GM21825 (cell line): ENCODE data around the gene OLA1.

Experiments
- ATAC-seq: cut with Tn5 transposase; IDR thresholded peaks from one replicate; pipeline ENCODE4 v1.9.1; 2021; ENCODE audit warnings: mild to moderate bottlenecking, moderate library complexity; ENCODE audit not compliant: unreplicated experiment

The OLA1 gene

DNA sequence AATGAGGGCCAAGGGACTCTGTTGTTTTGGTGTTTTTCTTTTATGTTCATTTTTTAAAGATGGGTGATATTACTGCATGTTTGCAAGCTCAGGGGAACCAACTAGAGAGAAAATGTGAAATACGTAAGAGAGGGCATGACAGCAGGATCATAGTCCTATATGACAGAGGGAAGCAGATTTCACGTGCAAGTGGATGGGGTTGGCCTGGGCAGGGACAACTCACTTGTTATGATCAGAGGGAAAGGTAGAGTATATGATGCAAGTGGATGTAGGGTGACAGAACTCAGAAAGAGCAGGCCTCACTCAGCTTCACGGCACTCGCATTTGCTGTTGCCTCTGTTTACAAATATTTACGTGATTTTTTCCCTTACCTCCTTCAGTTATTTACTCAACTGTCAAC is 67.0 kb downstream of the OLA1 start:
- no peak for ATAC-seq

DNA sequence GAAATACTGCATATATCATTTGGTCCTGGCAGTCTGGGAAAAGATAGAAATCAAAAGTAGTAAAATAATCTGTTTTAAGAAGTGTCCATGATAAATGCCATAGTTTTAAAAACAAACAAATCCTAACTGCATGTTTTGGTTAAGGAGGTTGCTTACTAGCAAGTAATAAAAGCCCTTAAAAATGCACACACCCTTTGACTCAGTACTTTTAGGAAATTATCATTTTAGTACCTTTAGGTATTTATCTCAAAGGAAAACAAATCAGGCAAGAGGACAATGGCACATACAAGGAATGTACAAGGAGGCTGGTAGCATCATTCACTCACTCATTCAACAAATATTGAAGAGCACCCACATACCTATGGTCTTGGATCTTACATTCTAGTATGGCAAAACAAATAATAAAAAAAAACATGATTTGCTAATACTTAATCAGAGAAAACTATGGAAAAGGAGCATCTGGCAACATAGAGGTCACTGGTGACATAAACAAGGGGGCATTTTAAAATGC is 67.6 kb downstream of the OLA1 start:
- ATAC-seq, result no peak

DNA sequence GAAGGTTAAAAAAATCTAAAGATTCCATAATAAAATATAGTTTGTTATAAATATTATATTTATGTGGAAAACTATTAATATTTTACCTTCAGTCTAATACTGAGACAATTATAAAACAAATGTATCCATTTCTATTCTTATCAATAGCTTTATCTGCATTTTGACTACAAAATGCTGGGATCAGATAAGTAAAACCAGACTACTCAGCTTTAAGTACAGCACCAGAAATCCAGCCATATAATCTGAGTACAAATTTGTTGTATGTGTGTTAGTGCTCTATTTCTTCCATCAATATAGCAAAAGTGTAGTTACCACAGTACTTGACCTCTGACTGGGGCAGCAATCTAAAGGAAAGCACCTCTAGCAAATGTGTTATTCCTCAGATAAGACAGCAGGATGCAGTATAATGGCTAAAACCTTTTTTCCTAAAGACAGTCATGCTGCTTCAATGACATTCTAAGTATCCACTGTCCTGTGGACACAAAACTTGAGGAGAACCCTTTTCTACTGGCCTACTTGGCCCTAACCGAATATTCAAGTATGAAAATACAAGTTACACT is 68.1 kb downstream of the OLA1 start:
- ATAC-seq, result no peak

GRCh38 chr2:174177316-174177890 is 70.9 kb downstream of the OLA1 start:
- no peak for ATAC-seq

GRCh38 chr2:174176898-174177297 is 71.4 kb downstream of the OLA1 start:
- ATAC-seq, result no peak

GRCh38 chr2:174174741-174175140 is 73.6 kb downstream of the OLA1 start:
- ATAC-seq, result no peak

DNA sequence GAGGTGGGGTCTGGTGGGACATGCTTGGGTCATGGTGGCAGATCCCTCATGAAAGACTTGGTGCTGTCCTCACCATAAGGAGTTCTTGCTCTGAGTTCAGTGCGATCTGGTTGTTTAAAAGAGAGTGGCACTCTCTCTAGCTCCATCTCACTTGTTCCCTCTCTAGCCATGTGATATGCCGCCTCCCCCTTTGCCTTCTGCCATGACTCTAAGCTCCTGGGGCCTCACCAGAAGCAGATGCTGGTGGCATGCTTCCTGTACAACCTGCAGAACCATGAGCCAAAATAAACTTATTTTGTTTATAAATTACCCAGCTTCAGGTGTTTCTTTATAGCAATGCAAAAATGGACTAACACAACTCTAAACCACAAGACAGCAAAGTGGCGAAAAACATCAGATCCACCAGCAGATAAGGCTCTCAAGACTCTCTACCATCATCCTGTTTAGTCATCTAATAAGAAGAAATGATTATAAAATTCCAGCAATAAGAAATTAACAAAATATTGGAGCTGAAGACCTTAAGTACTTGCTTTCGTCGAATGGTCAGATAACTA is 75.5 kb downstream of the OLA1 start:
- ATAC-seq, result no peak

- ATAC-seq, result no peak
Measured at GRCh38 chr2:174171686-174172445, 76.5 kb downstream of the OLA1 start.

DNA sequence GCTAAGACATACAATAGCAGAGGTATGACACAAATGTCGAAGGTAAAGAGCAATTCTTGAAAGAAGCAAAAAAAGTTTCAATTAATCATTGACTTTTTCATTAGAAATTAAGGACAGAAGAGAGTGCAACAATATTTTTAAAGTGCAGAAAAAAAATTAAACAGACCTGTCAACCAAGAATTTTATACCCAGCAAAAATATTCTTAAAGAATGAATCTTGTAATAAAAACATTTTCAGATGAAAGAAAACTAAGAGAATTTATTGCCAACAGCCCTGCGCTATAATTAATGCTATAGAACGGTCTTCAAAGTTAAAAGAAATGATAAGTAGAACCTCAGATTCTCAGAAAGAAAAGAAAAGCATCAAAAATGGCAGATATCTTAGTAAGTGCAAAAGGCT is 79.0 kb downstream of the OLA1 start:
- no peak for ATAC-seq

DNA sequence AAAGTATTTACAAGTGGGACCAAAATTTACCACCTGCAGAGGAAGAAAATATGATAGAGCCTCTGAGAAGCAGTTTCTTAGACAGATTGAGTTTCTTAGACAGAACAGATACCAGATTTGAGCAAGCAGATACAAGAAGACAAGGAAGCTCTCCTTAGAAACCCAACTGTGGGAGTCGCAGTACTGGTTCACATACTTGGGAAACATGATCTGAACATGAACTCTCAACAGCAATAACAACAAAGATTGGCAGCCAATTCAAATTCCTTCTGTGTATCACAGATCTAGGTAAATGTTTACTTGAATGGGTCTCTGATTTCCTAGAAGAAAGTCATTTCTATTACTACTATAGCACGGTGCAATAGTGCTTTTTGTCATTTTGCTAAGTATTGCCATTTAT is 82.1 kb downstream of the OLA1 start:
- no peak for ATAC-seq

GRCh38 chr2:174161490-174161889 is 86.8 kb downstream of the OLA1 start:
- no peak for ATAC-seq

DNA sequence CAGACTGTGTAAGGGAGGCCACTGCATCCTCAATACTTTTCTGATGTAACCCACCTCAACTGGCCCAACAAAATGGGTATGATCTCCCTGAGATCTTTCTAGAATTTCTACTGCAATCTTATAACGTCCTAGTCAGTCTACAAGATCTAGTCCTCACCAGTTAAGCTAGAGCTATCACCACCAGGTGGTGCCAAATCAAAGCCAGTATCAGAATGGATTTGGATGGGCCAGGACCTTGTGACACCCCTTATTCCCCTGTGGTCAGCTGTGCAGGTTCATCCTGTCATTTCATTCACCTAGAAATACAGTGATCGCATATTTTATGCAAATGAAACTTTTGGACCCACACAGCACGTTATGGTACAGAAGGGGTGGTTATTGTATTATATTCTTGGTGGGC is 90.3 kb downstream of the OLA1 start:
- ATAC-seq, result no peak

- ATAC-seq, result no peak
Measured at GRCh38 chr2:174157053-174157452, 91.3 kb downstream of the OLA1 start.

DNA sequence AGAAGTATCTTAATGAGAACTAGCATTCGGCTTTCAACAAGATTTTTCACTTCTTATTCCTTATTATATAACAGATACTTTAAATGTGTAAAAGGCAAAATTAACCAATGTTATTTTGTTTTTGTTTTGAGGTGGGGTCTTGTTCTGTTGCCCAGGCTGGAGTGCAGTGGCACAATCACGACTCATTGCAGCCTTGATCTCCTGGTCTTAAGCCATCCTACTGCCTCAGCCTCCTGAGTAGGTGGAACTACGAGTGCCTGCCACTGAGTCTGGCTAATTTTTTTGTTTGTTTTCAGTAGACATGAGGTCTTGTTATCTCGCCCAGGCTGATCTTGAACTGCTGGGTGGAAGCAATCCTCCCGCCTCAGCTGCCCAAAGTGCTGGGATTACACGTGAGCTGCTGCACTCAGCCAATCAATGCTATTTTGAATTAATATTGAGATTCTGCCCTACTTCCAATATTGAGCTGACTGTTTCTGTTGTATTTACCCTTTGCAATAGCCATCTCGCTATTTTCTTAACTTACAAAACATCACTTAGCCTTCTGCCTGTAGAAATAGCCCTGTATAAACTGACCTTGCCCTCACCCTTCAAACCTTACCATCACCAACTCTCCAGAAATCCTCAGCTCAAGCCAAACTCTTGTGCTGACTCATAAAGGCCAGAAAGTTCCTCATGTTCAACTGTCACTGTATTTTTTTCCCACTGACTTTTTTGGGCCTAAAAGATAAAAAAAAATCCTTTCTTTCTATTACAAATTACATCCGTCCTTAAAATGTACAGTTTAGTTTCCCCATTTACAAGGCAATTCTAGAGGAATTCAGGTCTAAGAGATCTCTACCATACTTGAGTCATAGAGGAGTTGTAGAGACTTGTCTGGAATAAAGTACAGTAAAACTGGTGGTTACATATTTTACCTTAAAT is 94.3 kb downstream of the OLA1 start:
- no peak for ATAC-seq

- ATAC-seq, result no peak
Measured at GRCh38 chr2:174149530-174149929, 98.8 kb downstream of the OLA1 start.

DNA sequence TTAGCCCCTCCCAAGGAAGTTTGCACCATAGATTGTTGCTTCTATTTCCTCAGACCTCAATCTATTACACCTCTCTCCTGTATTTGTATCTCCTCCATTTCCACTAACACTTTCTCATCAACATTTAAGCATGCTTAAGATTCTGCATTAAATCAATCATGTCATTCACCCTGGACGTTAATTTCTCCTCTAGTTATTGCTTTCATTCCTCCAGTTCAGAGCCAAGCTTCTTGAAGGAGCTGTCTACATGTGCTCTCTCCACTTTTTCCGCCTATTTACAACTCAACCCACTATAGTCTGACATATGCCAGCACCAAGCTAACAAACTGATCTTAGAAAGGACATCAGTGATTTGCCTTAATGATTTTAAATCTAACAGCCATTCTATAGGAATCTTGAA is 99.5 kb downstream of the OLA1 start:
- no peak for ATAC-seq

- ATAC-seq, result no peak
Measured at GRCh38 chr2:174145827-174146226, 102.5 kb downstream of the OLA1 start.

DNA sequence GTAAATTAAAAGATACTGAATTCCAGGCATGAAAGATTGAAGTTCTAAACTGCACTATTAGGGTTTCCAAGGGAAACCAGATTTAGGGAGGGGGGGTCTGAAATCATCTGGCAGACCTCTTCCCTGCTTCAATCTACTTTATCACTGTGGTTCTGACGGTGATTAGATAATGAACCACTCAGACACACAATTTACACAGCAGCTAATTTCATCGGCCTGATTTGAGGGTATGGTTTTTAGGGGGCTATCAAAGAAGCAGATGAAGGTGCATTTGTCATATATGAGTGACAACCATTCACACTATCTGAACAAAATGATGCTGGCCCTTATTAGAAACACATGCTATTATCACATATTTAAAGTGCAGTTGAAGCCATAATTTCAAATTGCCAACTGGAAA is 106.0 kb downstream of the OLA1 start:
- ATAC-seq, result no peak

GRCh38 chr2:174138161-174138560 is 110.2 kb downstream of the OLA1 start:
- ATAC-seq, result no peak

DNA sequence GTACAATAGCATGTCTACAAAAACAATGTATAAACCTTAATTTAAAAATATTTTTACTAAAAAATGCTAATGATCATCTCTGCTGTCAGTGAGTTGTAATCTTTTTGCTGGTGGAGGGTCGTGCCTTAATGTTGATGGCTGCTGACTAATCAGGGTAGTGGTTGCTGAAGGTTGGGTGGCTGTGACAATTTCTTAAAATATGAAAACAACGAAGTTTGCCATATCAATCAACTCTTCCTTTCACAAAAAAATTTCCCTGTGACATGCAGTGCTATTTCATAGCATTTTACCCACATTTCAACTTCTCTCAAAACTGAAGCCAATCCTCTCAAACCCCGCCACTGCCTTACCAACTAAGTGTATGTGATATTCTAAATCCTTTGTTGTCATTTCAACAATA is 112.4 kb downstream of the OLA1 start:
- no peak for ATAC-seq

DNA sequence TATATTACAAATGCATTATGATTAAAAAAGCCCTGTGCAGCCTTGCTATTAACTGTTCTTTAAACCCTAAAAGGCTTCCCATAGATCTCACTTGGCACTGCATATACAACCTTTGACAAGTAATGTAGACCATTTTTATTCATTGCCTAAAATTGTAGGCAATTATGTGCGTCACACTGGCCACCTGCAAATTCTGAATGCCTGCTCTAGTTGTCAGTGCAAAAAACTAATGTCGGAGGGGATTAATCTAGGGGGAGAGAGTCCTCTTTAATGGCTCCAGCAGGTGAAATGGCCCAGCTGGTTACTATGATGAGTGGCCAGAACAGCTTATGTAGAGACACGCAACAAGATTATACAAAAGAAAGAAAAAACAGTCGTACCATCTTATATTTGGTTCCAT is 123.2 kb downstream of the OLA1 start:
- no peak for ATAC-seq
